Fibroblast of skin of scalp (primary cell): ENCODE data around the gene REXO5. TPM values are rescaled to one million over a fixed set of nuclear protein-coding genes. Genes with fewer than 3 reads are reported as not detected.
A peak's percentile ranks its signal among the peaks of the same experiment; 100 is the strongest.
"Not testable (repeated sequence)": the region's sequence is repeated elsewhere in the genome, so short reads cannot be mapped to it uniquely, and the experiment has no call there.

Experiments
- DNase-seq: peaks from one replicate; pipeline ENCODE4 v3.0.0-alpha.2; 2013
- polyA plus RNA-seq, 2 experiments: library from polyadenylated mRNA; unstranded; fragments of 120-200 nt; gene quantifications; one replicate each; pipeline ENCODE4 v1.2.1, GENCODE V29; 2013; ENCODE audit not compliant: insufficient read length in 2 of 2

REXO5 gene, protein sequence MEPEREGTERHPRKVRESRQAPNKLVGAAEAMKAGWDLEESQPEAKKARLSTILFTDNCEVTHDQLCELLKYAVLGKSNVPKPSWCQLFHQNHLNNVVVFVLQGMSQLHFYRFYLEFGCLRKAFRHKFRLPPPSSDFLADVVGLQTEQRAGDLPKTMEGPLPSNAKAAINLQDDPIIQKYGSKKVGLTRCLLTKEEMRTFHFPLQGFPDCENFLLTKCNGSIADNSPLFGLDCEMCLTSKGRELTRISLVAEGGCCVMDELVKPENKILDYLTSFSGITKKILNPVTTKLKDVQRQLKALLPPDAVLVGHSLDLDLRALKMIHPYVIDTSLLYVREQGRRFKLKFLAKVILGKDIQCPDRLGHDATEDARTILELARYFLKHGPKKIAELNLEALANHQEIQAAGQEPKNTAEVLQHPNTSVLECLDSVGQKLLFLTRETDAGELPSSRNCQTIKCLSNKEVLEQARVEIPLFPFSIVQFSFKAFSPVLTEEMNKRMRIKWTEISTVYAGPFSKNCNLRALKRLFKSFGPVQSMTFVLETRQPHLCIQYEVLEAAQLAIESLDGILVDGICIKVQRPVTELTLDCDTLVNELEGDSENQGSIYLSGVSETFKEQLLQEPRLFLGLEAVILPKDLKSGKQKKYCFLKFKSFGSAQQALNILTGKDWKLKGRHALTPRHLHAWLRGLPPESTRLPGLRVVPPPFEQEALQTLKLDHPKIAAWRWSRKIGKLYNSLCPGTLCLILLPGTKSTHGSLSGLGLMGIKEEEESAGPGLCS
- 2.1 TPM for polyA plus RNA-seq (2013, experiment 1 of 2; ENCODE audit: insufficient read length)
- polyA plus RNA-seq (2013, experiment 2 of 2; ENCODE audit: insufficient read length) = 2.1 TPM

DNA sequence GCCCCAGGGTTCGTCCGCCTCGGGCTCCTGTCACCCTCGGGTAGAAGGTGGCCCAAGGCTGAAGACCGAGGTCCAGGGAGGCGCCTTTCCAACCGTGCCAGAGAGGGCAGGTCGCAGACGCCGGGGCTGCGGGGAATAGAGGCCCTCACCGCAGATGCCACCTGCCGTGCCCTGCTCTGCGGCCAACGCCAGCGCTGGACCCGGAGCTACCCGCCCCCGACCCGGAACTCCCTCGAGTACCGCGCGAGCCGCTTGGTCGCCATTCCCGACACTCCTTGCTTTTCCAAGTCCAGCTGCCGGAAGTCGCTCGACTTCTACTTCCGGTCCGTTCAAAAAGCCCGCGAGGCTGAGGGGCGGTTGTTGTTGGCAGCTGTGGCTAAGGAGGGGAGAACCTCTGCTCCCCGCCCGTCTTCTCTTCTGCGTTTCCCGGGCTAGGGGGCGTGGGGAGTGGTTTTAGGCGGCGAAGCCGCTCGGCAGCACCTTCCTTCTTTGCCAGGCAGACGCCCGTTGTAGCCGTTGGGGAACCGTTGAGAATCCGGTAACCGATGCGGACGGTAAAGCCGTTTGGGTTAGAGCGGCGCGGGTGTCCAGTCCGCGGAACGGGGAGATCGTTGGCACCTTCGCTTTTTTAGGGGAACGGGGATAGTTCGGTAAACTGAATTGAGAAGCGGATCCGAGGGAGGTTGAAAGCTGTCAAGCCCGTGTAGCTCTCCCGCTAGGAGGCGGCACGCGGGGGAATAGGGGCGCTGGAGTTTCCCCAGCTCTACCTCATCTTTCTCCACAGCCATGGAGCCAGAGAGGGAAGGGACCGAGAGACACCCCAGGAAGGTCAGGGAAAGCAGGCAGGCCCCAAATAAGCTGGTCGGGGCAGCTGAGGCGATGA lies at the start of gene REXO5, which contains the start of gene ERI2:
Gene REXO5, plus strand, starts transcription at position 360 of the 883 bp plus-strand sequence. Its CDS starts 427 bp downstream, at position 787.
Gene ERI2, minus strand, starts transcription at position 305 of the 883 bp plus-strand sequence. Its CDS starts 42 bp downstream, at position 263.
- DNase-seq = peak; percentile 97

DNA sequence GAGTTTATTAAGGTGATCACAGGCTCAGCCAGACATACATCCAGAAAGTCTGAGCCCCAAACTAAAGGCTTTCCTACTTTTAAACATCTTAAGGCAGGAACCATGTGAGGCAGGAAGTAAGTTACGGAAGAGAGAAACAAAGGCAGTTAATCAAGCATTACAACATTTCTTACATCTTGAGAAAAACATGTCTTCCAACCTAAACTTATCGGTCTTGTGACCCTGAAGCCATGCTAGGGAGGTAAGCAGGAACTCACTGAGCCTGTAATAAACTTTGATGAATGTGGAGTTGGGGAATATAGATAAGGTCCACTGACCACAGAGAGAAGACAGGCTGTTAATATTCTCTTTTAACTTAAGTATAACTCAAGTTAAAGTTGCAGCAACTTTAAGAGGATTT lies 46.0 kb upstream of the REXO5 start:
- no peak for DNase-seq

DNA sequence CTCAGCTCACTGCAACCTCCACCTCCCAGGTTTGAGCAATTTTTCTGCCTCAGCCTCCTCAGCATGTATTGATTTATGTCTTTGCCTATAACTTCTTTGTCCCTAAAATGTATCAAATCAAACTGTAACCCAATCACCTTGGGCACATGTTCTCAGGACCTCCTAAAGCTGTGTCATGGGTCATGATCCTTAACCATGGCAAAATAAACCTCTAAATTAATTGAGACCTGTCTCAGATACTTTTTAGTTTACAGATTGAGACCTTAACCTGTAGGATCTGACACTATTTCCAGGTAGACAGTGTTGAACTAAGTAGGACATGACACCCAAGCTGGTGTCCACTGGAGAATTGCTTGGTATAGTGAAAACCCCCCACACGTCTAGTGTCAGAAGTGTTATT lies 45.2 kb upstream of the REXO5 start:
- DNase-seq = no peak

DNA sequence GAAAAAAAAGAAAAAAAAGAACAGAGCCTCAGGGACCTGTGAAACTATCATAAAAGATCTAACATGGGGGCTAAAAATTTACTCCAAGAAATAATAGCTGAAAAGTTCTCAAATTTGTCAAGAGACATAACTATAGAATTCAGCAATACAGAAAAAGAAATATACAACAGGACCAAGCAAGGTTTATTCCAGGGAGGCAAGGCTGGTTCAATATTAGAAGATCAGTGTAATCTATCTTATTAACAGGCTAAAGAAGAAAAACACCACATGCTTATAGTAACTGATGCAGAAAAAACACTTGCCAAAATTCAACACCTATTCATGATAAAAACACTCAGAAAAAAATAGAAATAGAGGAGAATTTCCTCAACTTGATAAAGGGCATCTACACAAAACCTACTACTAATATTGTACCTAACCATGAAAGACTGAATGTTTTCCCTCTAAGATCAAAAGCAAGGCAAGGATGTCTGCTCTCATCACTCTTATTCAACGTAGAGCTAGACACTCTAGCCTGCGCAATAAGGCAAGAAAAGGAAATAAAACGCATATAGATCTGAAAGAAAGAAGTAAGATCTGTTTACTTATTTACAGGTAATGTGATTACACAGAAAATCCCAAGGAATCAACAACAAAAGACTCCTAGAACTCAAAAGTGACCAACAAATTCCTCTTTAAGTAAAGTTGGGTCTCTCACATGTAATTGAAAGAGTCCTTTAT lies 43.8 kb upstream of the REXO5 start:
- no peak for DNase-seq

DNA sequence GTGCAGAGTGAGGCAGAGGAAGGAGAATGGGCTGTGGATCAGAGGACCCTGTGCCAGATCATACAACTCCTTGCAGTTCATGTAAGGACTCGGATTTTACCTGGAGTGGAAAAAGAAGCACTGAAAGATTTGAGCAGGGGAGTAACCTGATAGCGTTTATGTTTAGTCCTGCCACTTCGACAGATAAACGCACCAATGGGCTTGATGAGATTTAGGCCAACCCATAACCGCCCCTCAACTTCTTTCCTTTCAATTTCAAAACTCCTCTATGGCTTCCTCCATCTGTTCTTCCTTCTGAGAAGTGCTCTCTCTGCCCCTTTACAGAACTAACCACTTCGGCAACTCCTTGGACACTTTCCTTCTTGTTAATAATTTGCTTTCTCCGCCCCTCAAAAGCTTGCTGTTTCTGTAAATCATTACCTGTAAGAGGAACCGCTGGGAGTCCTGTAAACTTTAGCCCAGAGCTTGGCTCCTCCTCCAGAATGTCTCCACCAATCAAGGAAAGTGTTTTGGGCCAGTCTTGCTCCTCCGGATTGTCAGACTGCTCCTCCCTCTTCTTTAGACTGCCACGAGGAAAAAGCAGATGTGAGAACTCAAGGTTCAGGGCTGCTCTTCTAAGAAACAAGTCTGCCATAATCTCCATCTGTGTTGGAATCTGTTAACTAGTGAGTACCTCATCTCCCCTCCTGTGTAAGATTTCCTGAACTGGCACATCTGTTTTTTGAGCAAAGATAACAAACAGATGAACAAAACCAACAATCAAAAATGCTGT lies 42.7 kb upstream of the REXO5 start, which contains the start of gene ACSM3:
Gene ACSM3, plus strand, starts transcription at position 554 of the 772 bp plus-strand sequence. CDS start 6,021 bp downstream, outside the sequence.
- DNase-seq = peak; percentile 61

DNA sequence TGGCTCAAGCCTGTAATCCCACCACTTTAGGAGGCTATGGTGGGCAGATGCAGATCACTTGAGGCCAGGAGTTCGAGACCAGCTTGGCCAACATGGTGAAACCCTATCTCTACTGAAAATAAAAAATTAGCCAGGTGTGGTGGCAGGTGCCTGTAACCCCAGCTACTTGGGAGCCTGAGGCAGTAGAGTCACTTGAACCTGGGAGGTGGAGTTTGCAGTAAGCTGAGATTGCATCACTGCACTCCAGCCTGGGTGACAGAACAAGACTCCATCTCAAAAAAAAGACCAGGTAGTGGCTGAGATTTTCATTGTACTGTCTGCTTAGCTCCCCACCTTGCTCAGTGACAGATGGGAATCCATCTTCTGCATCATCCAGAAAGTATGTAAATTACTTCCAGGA lies 41.9 kb upstream of the REXO5 start:
- DNase-seq = not testable (repeated sequence)

DNA sequence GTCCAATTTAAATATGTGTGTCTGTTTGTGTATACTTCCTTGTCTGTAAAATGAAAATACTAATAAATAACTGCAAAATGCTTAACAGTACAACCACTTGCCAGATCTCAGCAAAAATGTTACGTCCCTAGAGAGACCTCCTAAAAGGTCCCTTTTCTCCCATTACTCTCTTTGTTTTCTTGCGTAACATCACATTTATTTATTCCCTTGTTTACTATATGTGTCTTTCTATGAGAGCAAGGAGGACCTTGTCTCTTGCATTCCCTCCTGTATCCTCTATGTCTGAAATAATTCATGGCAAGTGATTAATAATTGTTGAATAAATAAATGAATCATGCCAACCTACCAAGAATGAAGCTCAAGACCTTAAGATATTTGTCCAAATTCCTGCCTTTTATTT lies 40.6 kb upstream of the REXO5 start:
- DNase-seq = no peak

DNA sequence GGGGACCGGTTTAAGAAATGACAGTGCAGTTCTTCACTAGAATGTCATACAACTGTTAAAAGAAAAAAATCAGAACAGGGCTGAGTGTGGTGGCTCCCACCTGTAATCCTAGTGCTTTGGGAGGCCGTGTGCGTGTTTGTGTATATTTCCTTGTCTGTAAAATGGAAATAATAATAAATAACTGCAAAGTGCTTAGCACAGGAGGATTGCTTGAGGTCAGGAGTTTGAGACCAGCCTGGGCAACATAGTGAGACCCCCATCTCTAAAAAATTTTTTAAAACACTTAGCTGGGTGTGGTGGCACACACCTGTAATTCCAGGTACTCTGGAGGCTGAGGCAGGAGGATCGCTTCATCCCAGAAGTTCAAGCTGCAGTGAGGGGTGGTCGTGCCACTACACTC lies 40.0 kb upstream of the REXO5 start:
- DNase-seq = no peak

DNA sequence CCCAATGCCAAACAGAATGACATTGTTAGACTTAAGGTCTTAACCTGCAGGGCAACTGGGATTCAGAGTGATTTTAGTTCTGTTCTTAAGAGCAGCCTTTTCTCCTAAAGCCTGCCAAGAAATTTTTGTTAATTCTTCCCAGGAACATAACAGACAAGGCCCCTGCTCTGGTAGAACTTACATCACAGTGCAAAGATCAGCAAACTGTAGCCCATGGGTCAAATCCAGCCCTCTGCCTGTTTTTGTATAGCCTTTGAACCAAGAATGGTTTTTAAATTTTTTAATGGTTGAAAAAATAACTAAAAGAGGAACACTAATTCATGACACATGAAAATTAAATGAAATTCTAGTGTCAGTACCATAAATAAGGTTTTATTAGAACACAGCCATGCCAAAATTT lies 38.8 kb upstream of the REXO5 start:
- DNase-seq = no peak

DNA sequence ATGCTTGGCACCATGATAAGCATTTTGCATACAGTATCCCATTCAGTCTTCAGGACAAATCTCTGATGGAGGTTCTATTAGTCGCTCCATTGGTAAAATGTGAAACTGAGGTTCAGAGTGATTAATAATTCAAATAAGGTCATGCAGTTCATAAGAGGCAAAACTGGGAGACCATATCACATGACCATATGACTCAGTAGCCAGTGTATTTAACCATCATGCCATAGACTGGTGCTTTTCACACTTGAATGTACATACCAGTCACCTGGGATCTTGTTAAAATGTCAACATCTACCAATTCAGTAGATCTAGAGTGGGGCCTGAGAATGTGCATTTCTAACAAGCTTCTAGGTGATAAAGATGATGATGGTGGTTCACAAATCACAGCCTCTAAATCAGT lies 38.2 kb upstream of the REXO5 start:
- DNase-seq = no peak

DNA sequence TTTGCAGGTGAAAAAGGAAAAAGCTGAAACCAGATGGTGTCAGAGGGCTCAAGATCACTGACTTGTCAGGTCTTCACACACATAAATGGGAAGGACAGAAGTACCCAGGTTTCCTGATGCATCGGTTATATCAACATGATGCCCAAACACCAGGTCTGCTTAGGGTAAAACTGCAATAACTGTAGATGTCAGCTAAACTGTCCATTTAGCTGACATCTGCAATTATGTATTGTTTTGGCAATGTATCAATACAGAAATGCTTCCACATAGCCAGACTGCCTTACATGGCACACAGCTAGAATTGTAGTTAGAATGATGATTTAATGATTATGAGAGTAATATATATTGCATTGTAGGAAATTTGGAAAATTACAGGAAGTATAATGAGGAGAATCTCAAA lies 37.5 kb upstream of the REXO5 start:
- no peak for DNase-seq

DNA sequence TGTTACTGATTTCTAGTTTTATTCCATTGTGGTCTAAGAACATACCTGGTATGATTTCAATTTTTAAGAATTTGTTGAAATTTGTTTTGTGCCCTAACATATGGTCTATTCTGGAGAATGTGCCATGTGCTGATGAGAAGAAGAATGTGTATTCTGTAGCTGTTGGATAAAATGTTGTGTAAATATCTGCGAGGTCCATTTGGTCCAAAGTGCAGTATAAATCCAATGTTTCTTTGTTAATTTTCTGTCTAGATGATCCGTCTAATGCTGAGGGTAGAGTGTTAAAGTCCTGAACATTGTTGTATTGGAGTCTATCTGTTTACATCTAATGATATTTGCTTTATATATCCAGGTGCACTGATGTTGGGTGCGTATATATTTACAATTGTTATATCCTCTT lies 32.6 kb upstream of the REXO5 start:
- no peak for DNase-seq

DNA sequence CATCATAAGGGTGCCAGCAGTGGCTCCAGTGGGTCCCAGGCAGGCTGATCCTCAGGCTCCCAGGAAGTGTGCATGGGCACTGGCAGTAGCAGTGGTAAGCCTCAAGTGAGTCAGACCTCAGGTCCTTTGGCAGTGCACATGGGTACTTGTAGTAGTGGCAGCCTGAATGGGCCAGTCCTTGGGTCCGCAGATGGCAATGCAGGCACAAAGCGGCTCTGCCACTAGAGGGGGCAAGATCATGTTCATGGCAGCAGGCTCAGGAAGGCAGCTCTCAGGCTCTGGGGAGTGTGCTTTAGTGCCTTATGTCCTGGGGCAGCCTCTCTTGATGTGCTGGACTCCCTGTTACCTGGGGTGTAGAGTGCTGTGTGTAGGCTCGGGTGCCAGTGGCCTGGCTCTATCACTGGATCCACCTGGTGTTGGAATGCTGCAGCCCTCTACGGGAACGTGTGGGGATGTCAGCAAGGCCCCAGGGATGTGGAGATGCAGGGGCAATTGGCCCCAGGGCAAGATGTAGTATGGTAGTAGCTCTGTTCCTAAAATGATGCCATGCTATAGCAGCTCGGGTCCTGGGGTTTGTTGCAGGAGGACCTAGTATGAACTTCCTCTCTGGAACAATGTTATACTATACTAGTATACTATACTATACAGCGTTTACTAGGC lies 31.5 kb upstream of the REXO5 start:
- peak; percentile 56 for DNase-seq

DNA sequence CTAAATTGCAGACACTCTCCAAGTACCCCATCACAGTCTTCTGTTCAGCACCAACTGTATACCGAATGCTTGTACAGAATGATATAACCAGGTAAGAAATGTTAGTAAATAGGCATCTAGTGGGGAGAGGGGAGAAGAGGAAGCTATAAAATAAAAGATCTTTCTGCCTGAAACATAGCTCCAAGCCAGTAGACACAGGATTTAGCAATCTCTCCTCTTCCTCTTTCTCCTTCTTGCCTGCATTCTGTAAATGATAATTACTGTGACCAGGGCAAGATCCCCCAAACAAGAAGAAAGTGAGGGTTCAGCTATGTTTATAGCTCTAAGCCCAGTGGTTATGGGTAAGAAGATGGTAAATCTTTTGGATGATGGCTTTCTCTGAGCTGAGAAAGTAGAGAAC lies 24.6 kb upstream of the REXO5 start:
- no peak for DNase-seq

DNA sequence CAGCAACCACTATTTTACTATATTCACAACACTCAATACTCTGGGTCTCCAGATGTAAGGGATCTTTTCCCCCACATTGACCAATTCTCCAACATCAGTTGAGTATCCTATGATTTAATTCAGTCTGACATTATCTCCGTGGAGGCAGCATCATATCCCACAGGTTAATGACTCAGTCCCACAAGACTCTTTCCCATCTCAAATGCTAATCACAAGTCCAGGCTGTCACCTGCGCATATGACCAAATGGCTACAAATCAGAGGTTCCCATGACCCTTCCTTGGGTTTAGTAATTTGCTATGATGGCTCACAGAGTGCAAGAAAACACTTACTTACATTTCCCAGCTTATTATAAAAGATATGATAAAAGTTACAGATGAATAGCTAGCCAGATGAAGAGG lies 23.9 kb upstream of the REXO5 start:
- DNase-seq = no peak

DNA sequence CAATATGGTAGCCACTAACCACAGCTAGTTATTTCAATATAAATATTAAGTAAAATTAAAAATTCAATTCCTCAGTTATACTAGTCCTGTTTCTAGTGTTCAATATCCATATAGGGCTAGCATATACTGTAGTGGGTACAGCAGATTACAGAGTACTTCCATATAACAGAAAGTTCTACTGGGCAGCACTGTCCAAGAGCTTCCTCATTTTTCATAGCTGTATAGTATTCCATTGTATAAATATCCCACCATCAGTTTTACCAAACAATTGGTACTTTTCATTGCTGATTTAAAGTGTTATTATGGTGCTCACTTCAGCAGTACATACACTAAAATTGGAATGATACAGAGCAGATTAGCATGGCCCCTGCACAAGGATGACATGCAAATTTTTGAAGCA lies 22.1 kb upstream of the REXO5 start:
- no peak for DNase-seq

DNA sequence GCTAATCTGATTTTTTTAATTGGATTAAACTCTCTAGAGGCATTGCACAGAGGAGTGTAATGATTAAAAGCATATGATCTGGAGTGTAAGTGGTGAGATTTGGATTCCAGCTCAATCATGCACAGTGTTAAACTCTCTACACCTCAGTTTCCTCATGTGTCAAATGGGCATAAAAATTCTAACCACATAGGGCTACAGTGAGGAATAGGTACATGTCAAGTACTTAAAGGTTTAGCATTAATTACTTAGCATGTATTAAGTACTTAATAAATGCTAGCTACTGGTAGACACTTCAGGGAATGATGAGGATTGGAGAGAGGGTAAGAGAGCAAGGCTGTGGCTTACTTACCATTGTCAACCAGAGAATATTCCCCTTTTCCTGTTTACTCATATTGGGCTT lies 17.2 kb upstream of the REXO5 start:
- DNase-seq = no peak

DNA sequence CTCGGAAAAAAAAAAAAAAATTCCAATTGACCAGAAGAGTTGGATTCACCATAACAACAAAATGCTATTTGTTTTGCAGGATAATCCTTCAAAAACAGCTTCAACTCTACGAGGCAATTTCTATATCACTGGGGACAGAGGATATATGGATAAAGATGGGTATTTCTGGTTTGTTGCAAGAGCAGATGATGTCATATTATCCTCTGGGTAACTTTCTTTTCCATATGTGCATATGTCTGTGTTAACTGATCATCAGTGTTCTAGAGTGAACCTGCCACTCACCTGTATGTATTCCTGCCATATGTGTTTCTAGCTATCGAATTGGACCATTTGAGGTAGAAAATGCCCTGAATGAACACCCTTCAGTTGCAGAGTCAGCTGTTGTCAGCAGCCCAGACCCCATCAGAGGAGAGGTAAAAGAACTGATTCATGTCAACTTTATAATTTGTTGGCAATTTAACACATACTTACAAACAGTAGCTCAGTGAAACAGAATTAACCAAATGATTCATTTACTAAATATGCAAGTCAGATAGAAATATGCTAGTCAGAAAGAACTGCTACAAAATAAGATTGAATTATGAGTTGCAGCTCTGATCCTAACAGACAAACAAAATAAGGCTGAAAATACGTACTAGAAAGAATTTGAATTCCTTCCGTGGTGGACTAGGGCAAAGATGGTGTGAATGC lies 14.3 kb upstream of the REXO5 start:
- peak; percentile 27 for DNase-seq

DNA sequence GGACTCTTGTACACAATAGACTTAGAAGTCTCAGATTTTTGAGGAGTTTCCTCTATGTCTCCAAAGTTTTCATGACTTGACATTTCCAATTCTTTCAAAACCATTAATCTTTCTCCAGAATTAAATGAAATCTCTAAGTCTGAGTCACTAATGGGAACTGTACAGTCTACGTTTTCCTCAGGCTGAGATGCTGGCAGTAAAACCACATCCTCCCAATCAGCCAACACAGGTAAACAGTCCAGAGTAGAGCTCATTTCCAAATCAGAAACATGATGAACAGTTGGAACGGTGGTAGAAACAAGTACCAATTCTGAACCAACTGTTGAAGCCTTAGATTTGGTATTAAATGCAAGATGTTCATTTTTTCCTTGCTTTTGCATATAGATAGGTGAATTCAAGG lies 8.0 kb upstream of the REXO5 start:
- DNase-seq = no peak

DNA sequence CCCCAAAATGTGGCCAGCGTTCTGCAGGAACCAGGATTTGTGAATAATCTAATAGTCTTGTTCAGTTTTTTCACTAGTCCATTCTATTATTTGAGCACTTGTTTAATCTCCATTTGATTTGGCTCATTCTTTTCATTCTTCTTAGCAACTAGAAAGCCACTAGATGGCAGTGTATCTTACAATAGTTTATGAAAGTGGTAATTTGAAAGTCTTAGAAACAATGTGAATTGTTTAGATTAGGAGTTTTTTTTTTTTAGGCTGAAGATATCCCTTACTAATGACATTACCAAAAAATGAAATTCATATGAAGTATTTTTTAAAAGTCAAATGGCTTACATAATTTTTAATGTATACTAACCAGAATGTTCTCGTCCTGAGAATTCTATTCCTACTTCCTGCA lies 6.7 kb upstream of the REXO5 start:
- peak; percentile 18 for DNase-seq
